Body of pancreas (tissue), 4 donors: ENCODE results near the gene COP1. TPM values are rescaled to one million over a fixed set of nuclear protein-coding genes. Genes with fewer than 3 reads are reported as not detected.

Experiments used
- ATAC-seq: fragments of 150-250 bp; one replicate; pipeline ENCODE4 v1.9.1; 2016
- DNase-seq, 4 donors: peaks; one replicate each; pipeline ENCODE4 v3.0.0-alpha.2; 2019
- H3K27ac ChIP-seq, 4 donors: fragments of 200-600 bp; sonication (generic); 1 replicate in 3 of 4; 2 replicates in 1 of 4; pipeline versions ENCODE4 v1.5.1 to v1.6.1; 2016 to 2019; ENCODE audit warnings: mild to moderate bottlenecking in 1 of 4, mixed read lengths in 1 of 4, moderate library complexity in 1 of 4
- H3K27me3 ChIP-seq, 2 donors: fragments of 200-600 bp; sonication (generic); one replicate each; pipeline ENCODE4 v1.6.0; 2016; ENCODE audit warnings: mild to moderate bottlenecking in 1 of 2
- H3K36me3 ChIP-seq, 2 donors: fragments of 200-600 bp; sonication (generic); replicated peaks in 1 of 2; 2 replicates each; pipeline ENCODE4 v1.5.1; 2016; ENCODE audit warnings: low read depth in 2 of 2; ENCODE audit not compliant: insufficient read depth in 1 of 2
- H3K4me1 ChIP-seq: fragments of 200-600 bp; sonication (generic); one replicate; pipeline ENCODE4 v1.6.0; 2016
- H3K4me3 ChIP-seq, 2 donors: fragments of 200-600 bp; sonication (generic); 1 replicate in 1 of 2; 2 replicates in 1 of 2; pipeline ENCODE4 v1.5.1; 2016 to 2019
- H3K9me3 ChIP-seq, 3 donors: fragments of 200-600 bp; sonication (generic); 1 replicate in 2 of 3; 2 replicates in 1 of 3; pipeline ENCODE4 v1.5.1; 2016
- CTCF ChIP-seq, 7 experiments: fragments of 450-650 bp in 4 of 7; fragments of 200-600 bp in 3 of 7; sonication (generic) in 3 of 7; IDR thresholded peaks; one replicate each; pipeline ENCODE4 v1.5.1; 2016 to 2019; ENCODE audit warnings: antibody characterized with exemption in 7 of 7
- POLR2A ChIP-seq, 3 donors: fragments of 450-650 bp; IDR thresholded peaks; one replicate each; pipeline ENCODE4 v1.6.1; 2016; ENCODE audit warnings: antibody characterized with exemption in 3 of 3, mild to moderate bottlenecking in 2 of 3
- WGBS, 2 donors: methylation state at CpG; one replicate each; pipeline ENCODE4 v1.1.5; 2017; 5-methylcytosine and 5-hydroxymethylcytosine counted together
- intact Hi-C: fragments of 100-400 bp; cut with DNase I; formaldehyde crosslinking; loops from one replicate; pipeline ENCODE4 v1.15.1; 2023
- total RNA-seq, 2 donors: library from RNA; depleted of rRNA; stranded (reverse); fragments of >200 nt; gene quantifications; one replicate each; pipeline ENCODE4 v1.1.0, GENCODE V29; 2016

The COP1 gene
- total RNA-seq, 2 donors from 2014 or later = 36.6 to 45.8 TPM

- H3K4me3 ChIP-seq = no peak overlapping the region
- ATAC-seq = no peak
- intact Hi-C loops = no loop called here
- 92 to 95% methylated on average over 2 of the region's 2 CpGs for WGBS, 2 donors
- H3K9me3 ChIP-seq = no peaks in the 10 kb centered on the region
- no peak for DNase-seq
- no peak overlapping the region for H3K27ac ChIP-seq
- H3K4me1 ChIP-seq = no peaks in the 10 kb centered on the region
- TF ChIP-seq CTCF (IDR thresholded peaks at IDR 0.05) (no peak), POLR2A (IDR thresholded peaks at IDR 0.05) (no peak)
- H3K36me3 ChIP-seq = no peaks in the 10 kb centered on the region
- no peaks in the 10 kb centered on the region for H3K27me3 ChIP-seq
These were observed 243.3 kb downstream of the COP1 start for GRCh38 chr1:175963740-175964139.

GRCh38 chr1:175960169-175960568 is 246.9 kb downstream of the COP1 start:
- intact Hi-C loops = no loop called here
- Histone ChIP-seq H3K4me3 (no peak overlapping the region), H3K27me3 (no peaks in the 10 kb centered on the region), H3K27ac (no peak overlapping the region), H3K4me1 (no peaks in the 10 kb centered on the region), H3K36me3 (peaks cover 0 to 2% of the 10 kb centered on the region in 2 donors), H3K9me3 (no peaks in the 10 kb centered on the region)
- 97 to 100% methylated on average over 1 of the region's 1 CpG for WGBS, 2 donors
- ATAC-seq (no peak), DNase-seq (no peak)
- no peak for TF ChIP-seq CTCF (IDR thresholded peaks at IDR 0.05)
- no peak for TF ChIP-seq POLR2A (IDR thresholded peaks at IDR 0.05)

GRCh38 chr1:175951627-175952026 is 255.5 kb downstream of the COP1 start:
- no peaks in the 10 kb centered on the region for H3K9me3 ChIP-seq
- no peaks in the 10 kb centered on the region for H3K4me1 ChIP-seq
- DNase-seq (no peak), ATAC-seq (no peak)
- intact Hi-C loops = no loop called here
- peaks cover 0 to 2% of the 10 kb centered on the region in 2 donors for H3K36me3 ChIP-seq
- no peak overlapping the region for H3K27ac ChIP-seq
- H3K4me3 ChIP-seq = no peak overlapping the region
- 44 to 50% methylated on average over 1 of the region's 1 CpG for WGBS, 2 donors
- TF ChIP-seq POLR2A (IDR thresholded peaks at IDR 0.05) = no peak
- TF ChIP-seq CTCF (IDR thresholded peaks at IDR 0.05) = no peak
- H3K27me3 ChIP-seq = no peaks in the 10 kb centered on the region

GRCh38 chr1:175947771-175948170 is 259.3 kb downstream of the COP1 start:
- Histone ChIP-seq H3K4me1 (no peaks in the 10 kb centered on the region), H3K9me3 (no peaks in the 10 kb centered on the region), H3K36me3 (no peaks in the 10 kb centered on the region), H3K27me3 (no peaks in the 10 kb centered on the region), H3K27ac (no peak overlapping the region), H3K4me3 (no peak overlapping the region)
- DNase-seq (no peak), ATAC-seq (no peak)
- intact Hi-C loops = no loop called here
- TF ChIP-seq POLR2A (IDR thresholded peaks at IDR 0.05) = no peak
- no peak for TF ChIP-seq CTCF (IDR thresholded peaks at IDR 0.05)

- H3K9me3 ChIP-seq = no peaks in the 10 kb centered on the region
- TF ChIP-seq CTCF (IDR thresholded peaks at IDR 0.05) = no peak
- TF ChIP-seq POLR2A (IDR thresholded peaks at IDR 0.05) = no peak
- no peak overlapping the region for H3K27ac ChIP-seq
- no peaks in the 10 kb centered on the region for H3K36me3 ChIP-seq
- ATAC-seq (no peak), DNase-seq (no peak)
- 92 to 95% methylated on average over 2 of the region's 2 CpGs for WGBS, 2 donors
- no peak overlapping the region for H3K4me3 ChIP-seq
- no peaks in the 10 kb centered on the region for H3K27me3 ChIP-seq
- intact Hi-C loops = no loop called here
- no peaks in the 10 kb centered on the region for H3K4me1 ChIP-seq
These were observed 262.5 kb downstream of the COP1 start for GRCh38 chr1:175944591-175944990.
